Measurements from ENCODE around the gene ELMOD3. TPM values are rescaled to one million over a fixed set of nuclear protein-coding genes. Genes with fewer than 3 reads are reported as not detected.
"Not testable (repeated sequence)": the region's sequence is repeated elsewhere in the genome, so short reads cannot be mapped to it uniquely, and the experiment has no call there.

Gene ELMOD3
- total RNA-seq, 1 donor from 2014 or later = 18.0 TPM

DNA sequence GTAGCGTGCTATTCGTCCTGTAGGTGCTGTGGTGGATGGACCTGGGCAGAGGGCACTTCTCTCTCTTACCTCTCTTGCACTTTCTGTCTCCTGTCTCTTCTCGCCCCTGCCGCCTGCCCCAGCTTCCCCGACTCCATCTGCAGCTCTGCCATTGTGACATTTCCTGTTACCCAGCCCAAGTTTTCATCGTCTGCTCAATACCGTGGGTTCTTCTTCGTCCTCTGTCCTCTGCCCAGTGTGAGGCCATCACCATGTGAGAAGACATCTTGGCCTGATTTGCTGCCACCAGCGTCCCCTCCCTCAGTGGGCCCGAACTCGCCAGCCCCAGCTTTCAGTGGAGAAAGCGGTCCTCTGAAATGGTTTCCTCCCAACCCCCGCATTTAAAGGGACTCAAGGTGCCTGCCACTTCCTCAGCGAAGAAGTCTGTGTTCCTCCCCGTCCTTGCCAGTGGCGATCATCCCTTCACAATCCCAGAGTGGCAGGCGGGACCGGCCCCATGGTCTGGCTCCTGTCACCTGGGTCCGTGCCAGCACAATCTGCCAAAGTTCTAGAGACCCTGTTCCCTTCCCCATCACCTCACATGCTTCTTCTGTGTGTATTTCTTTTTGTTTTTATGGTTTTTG is 44.8 kb upstream of the ELMOD3 start:
- no peak for DNase-seq
- H3K27ac Mint-ChIP-seq (ENCODE audit: unreplicated experiment) = peak overlapping the region; percentile 84
- H3K4me1 Mint-ChIP-seq (ENCODE audit: low read depth, unreplicated experiment) = peaks cover 38% of the 10 kb centered on the region
- TF ChIP-seq, protein P1, sequence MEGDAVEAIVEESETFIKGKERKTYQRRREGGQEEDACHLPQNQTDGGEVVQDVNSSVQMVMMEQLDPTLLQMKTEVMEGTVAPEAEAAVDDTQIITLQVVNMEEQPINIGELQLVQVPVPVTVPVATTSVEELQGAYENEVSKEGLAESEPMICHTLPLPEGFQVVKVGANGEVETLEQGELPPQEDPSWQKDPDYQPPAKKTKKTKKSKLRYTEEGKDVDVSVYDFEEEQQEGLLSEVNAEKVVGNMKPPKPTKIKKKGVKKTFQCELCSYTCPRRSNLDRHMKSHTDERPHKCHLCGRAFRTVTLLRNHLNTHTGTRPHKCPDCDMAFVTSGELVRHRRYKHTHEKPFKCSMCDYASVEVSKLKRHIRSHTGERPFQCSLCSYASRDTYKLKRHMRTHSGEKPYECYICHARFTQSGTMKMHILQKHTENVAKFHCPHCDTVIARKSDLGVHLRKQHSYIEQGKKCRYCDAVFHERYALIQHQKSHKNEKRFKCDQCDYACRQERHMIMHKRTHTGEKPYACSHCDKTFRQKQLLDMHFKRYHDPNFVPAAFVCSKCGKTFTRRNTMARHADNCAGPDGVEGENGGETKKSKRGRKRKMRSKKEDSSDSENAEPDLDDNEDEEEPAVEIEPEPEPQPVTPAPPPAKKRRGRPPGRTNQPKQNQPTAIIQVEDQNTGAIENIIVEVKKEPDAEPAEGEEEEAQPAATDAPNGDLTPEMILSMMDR (IDR thresholded peaks at IDR 0.05; ENCODE audit: partially characterized antibody, unreplicated experiment) = no peak
- H3K27me3 Mint-ChIP-seq (ENCODE audit: unreplicated experiment) = peaks cover 7% of the 10 kb centered on the region
- peak overlapping the region; percentile 5 for H3K4me3 Mint-ChIP-seq (ENCODE audit: unreplicated experiment)
- peaks cover 8% of the 10 kb centered on the region for H3K9me3 Mint-ChIP-seq (ENCODE audit: unreplicated experiment)
- no peaks in the 10 kb centered on the region for H3K36me3 Mint-ChIP-seq (ENCODE audit: unreplicated experiment)

DNA sequence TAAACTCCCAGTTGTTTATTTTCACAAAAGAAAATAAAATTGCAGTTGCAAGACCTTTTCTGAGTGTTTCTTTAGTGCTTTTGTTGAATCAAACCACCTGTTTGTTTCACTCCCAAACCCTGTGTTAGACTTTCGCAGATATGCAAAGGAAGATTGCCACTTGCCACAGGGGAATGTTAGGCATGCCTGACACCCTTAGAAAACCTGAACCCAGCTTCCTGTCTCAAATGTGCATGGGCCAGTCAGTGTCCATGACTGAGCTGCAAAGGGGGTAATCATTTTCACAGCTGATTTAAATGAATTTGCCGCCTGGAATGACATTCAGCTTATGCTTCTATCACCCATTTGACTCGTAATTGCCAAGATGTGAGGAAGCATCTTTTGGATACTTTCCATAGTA is 44.2 kb upstream of the ELMOD3 start:
- Mint-ChIP-seq H3K36me3 (ENCODE audit: unreplicated experiment) (no peaks in the 10 kb centered on the region), H3K27ac (ENCODE audit: unreplicated experiment) (no peak overlapping the region), H3K4me3 (ENCODE audit: unreplicated experiment) (no peak overlapping the region), H3K9me3 (ENCODE audit: unreplicated experiment) (peaks cover 8% of the 10 kb centered on the region), H3K27me3 (ENCODE audit: unreplicated experiment) (peaks cover 7% of the 10 kb centered on the region), H3K4me1 (ENCODE audit: low read depth, unreplicated experiment) (peaks cover 36% of the 10 kb centered on the region)
- DNase-seq = no peak
- TF ChIP-seq, protein P1 (IDR thresholded peaks at IDR 0.05; ENCODE audit: partially characterized antibody, unreplicated experiment) = no peak

DNA sequence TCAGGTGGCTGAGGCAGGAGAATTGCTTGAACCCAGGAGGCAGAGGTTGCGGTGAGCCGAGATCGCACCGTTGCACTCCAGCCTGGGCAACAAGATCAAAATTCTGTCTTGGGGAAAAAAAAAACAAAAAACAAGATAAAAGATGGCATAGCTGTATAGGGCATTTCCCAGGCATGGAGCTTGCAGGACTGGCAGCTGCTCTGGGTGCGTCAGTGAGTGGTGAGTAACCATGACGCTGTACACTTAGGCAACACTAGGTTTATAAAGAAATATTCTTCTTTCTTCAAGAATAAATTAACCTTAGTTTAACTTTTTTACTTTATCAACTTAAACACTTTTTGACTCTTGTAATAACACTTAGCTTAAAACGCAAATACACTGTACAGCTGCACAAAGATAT is 42.2 kb upstream of the ELMOD3 start:
- H3K27ac Mint-ChIP-seq (ENCODE audit: unreplicated experiment) = no peak overlapping the region
- H3K27me3 Mint-ChIP-seq (ENCODE audit: unreplicated experiment) = peaks cover 7% of the 10 kb centered on the region
- peaks cover 5% of the 10 kb centered on the region for H3K9me3 Mint-ChIP-seq (ENCODE audit: unreplicated experiment)
- TF ChIP-seq, protein P1 (IDR thresholded peaks at IDR 0.05; ENCODE audit: partially characterized antibody, unreplicated experiment) = no peak
- no peak for DNase-seq
- H3K4me1 Mint-ChIP-seq (ENCODE audit: low read depth, unreplicated experiment) = peaks cover 32% of the 10 kb centered on the region
- H3K36me3 Mint-ChIP-seq (ENCODE audit: unreplicated experiment) = no peaks in the 10 kb centered on the region
- no peak overlapping the region for H3K4me3 Mint-ChIP-seq (ENCODE audit: unreplicated experiment)

GRCh38 chr2:85314884-85315242 is 39.7 kb upstream of the ELMOD3 start:
- peaks cover 4% of the 10 kb centered on the region for H3K27me3 Mint-ChIP-seq (ENCODE audit: unreplicated experiment)

GRCh38 chr2:85315921-85316320 is 38.6 kb upstream of the ELMOD3 start:
- H3K4me3 Mint-ChIP-seq (ENCODE audit: unreplicated experiment); DNase-seq; H3K27me3 Mint-ChIP-seq (ENCODE audit: unreplicated experiment); H3K36me3 Mint-ChIP-seq (ENCODE audit: unreplicated experiment); H3K9me3 Mint-ChIP-seq (ENCODE audit: unreplicated experiment); H3K27ac Mint-ChIP-seq (ENCODE audit: unreplicated experiment): not testable (repeated sequence)
- H3K4me1 Mint-ChIP-seq (ENCODE audit: low read depth, unreplicated experiment) = peaks cover 17% of the 10 kb centered on the region

More at GRCh38 chr2:85314884-85315242, 39.7 kb upstream of the ELMOD3 start:
- Mint-ChIP-seq H3K36me3 (ENCODE audit: unreplicated experiment) (no peaks in the 10 kb centered on the region), H3K4me1 (ENCODE audit: low read depth, unreplicated experiment) (peaks cover 23% of the 10 kb centered on the region), H3K9me3 (ENCODE audit: unreplicated experiment) (peaks cover 3% of the 10 kb centered on the region), H3K4me3 (ENCODE audit: unreplicated experiment) (no peak overlapping the region), H3K27ac (ENCODE audit: unreplicated experiment) (no peak overlapping the region)
- no peak for DNase-seq
- TF ChIP-seq, protein P1 (IDR thresholded peaks at IDR 0.05; ENCODE audit: partially characterized antibody, unreplicated experiment) = no peak
